Endothelial cell of umbilical vein (primary cell): Measurements from ENCODE around the gene PIK3AP1.

ENCODE experiments used
- EZH2 ChIP-seq: IDR thresholded peaks from 2 replicates; pipeline ENCODE4 v1.6.1; 2012; ENCODE audit warnings: borderline replicate concordance, low read depth, mild to moderate bottlenecking, moderate library complexity, low read length, inconsistent platforms; ENCODE audit not compliant: severe bottlenecking
- GATA2 ChIP-seq: IDR thresholded peaks from 2 replicates; pipeline ENCODE4 v1.7.0; 2011; ENCODE audit warnings: low read depth, mild to moderate bottlenecking, moderate library complexity, mixed read lengths, low read length; ENCODE audit not compliant: insufficient read length, insufficient read depth
- MAX ChIP-seq: IDR thresholded peaks from 2 replicates; pipeline ENCODE4 v1.6.1; 2011; ENCODE audit not compliant: insufficient read depth, insufficient read length
- POLR2A ChIP-seq: IDR thresholded peaks from 2 replicates; pipeline ENCODE4 v1.6.1; 2012; ENCODE audit warnings: low read depth, mild to moderate bottlenecking, control low read depth, low read length
- POLR2AphosphoS5 ChIP-seq: IDR thresholded peaks from 2 replicates; pipeline ENCODE4 v1.6.1; 2012; ENCODE audit warnings: low read depth, mild to moderate bottlenecking, control low read depth, low read length, moderate library complexity; ENCODE audit not compliant: insufficient read depth
- TF ChIP-seq, protein P1 (sequence below), 2 donors: IDR thresholded peaks; 1 replicate in 1 of 2; 2 replicates in 1 of 2; pipeline ENCODE4 v1.5.1; 2011; ENCODE audit warnings: low read length in 2 of 2, mild to moderate bottlenecking in 2 of 2, moderate library complexity in 2 of 2, control low read depth in 1 of 2, inconsistent platforms in 1 of 2, low read depth in 1 of 2; ENCODE audit not compliant: insufficient read depth in 1 of 2; ENCODE audit errors: extremely low read depth in 1 of 2

GRCh38 chr10:96560966-96561887, 159.1 kb downstream of the PIK3AP1 start:
- TF ChIP-seq MAX (no peak), POLR2A (no peak), POLR2AphosphoS5 (no peak), EZH2 (no peak), GATA2 (no peak)
- TF ChIP-seq, protein P1, sequence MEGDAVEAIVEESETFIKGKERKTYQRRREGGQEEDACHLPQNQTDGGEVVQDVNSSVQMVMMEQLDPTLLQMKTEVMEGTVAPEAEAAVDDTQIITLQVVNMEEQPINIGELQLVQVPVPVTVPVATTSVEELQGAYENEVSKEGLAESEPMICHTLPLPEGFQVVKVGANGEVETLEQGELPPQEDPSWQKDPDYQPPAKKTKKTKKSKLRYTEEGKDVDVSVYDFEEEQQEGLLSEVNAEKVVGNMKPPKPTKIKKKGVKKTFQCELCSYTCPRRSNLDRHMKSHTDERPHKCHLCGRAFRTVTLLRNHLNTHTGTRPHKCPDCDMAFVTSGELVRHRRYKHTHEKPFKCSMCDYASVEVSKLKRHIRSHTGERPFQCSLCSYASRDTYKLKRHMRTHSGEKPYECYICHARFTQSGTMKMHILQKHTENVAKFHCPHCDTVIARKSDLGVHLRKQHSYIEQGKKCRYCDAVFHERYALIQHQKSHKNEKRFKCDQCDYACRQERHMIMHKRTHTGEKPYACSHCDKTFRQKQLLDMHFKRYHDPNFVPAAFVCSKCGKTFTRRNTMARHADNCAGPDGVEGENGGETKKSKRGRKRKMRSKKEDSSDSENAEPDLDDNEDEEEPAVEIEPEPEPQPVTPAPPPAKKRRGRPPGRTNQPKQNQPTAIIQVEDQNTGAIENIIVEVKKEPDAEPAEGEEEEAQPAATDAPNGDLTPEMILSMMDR (IDR thresholded peaks at IDR 0.05; ENCODE audit: extremely low read depth in 1 of 2, insufficient read depth in 1 of 2, low read depth in 1 of 2, low read length in 2 of 2), result no peak
